ENCODE results near the gene CFAP92.

- TF ChIP-seq, protein P1, sequence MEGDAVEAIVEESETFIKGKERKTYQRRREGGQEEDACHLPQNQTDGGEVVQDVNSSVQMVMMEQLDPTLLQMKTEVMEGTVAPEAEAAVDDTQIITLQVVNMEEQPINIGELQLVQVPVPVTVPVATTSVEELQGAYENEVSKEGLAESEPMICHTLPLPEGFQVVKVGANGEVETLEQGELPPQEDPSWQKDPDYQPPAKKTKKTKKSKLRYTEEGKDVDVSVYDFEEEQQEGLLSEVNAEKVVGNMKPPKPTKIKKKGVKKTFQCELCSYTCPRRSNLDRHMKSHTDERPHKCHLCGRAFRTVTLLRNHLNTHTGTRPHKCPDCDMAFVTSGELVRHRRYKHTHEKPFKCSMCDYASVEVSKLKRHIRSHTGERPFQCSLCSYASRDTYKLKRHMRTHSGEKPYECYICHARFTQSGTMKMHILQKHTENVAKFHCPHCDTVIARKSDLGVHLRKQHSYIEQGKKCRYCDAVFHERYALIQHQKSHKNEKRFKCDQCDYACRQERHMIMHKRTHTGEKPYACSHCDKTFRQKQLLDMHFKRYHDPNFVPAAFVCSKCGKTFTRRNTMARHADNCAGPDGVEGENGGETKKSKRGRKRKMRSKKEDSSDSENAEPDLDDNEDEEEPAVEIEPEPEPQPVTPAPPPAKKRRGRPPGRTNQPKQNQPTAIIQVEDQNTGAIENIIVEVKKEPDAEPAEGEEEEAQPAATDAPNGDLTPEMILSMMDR (conservative IDR thresholded peaks at IDR 0.05) = no peak
- no peak for TF ChIP-seq ZFX (IDR thresholded peaks at IDR 0.05)
Observed at GRCh38 chr3:129004639-129005295, 10.9 kb upstream of the CFAP92 start.
